NCI-H1694 treated with DMSO at 0.1 percent for 48 hours (cell line): Measurements from ENCODE around the gene TBC1D9B.
A peak's percentile ranks its signal among the peaks of the same experiment; 100 is the strongest.
"Not testable (repeated sequence)": the region's sequence is repeated elsewhere in the genome, so short reads cannot be mapped to it uniquely, and the experiment has no call there.

ENCODE experiments used
- DNase-seq: peaks from one replicate; lab custom pipeline; 2025; lab: John Stamatoyannopoulos, UW

TBC1D9B gene

DNA sequence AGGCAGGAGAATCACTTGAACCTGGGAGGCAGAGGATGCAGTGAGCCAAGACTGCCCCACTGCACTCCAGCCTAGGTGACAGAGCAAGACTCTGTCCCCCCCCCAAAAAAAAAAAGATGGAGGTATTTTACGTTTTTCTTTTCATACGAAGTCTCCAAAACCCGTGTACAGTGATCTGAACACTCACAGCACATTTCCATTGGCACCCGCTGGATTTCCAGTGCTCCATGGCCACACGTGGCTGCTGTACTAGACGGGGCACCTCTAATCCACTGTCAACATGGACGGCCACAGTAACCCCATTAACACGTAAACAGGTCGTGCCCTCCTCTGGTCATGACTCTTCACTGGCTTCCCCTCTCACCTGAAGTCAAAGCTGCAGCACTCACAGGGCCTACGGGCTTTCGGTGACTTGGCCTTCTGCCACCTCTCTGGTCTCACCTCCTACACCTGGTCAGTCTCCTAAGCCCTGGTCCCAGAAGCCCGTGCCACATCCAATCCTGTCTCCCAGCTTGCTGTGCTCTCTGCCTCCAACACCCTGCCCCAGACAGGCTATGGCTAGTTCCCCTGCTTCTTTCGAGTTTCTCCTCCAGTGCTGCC lies 22.1 kb downstream of the TBC1D9B start:
- no peak for DNase-seq

GRCh38 chr5:179883163-179883562 lies 24.5 kb downstream of the TBC1D9B start:
- DNase-seq: no peak

DNA sequence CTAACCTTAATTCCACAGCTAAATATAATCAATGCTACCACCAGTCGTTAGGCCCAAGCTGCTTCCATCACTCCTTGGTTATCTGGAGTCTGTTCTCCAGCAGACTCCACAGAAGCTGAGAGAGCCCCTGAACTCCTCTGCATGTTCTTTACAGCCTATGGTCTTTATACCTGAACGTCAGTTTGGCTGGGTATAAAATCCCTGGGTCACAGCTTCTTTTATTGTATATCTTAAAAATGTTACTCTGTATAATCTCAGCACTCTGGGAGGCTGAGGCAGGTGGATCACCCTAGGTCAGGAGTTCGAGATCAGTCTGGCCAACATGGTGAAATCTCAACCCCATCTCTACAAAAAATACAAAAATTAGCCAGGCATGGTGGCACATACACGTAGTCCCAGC lies 25.4 kb downstream of the TBC1D9B start:
- no peak for DNase-seq

DNA sequence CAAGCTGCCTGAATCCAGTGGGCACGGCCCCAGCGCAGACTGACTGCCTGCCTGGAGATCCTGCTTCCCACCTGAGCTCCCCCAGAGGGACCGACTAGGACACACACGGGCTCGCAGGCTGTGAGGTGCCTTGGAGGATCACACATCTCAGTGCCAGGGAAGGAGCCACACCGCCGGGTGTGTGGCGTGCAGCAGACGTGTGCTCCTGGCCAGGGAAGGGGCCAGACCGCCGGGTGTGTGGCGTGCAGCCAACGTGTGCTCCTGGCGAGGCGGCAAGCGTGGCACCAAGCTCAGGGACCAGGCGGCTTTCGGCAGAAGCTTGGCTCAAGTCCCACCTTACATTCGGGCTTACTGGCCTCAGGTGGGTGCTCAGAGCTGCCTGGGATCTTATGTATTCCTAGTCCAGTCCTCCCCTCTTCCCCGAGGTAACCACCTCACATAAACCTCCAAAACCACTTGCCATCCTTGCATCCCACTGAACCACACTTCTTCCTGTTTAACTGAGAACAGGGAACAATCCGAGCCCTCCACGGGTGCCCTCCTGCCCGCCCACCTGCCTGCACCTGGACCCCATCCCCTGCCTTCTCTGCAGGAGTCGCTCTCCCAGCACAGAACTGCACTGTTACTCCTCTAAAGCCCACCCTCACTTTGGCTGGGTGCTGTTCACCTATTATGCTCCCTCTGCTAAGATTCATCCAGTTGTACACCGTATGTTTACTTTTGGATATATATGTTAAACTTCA lies 26.7 kb downstream of the TBC1D9B start:
- no peak for DNase-seq

- DNase-seq: no peak
Measured at GRCh38 chr5:179880066-179880650, 27.5 kb downstream of the TBC1D9B start.

DNA sequence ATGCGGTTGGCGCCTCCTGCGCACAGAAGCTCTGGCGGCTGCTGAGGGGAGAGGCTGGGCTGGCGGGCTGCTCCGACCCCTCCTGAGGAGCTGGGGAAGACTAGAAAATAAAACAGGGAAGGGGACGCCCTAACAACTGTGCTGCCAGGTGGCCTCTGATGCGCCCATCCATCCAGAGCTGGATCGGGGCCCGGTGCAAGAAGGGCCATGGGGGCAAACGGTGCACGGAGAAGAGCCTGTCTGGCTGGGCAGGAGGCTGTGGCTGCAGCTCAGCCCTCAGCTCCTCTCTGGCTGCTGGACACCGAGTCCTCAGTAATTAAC lies 28.0 kb downstream of the TBC1D9B start:
- DNase-seq: peak; percentile 5

DNA sequence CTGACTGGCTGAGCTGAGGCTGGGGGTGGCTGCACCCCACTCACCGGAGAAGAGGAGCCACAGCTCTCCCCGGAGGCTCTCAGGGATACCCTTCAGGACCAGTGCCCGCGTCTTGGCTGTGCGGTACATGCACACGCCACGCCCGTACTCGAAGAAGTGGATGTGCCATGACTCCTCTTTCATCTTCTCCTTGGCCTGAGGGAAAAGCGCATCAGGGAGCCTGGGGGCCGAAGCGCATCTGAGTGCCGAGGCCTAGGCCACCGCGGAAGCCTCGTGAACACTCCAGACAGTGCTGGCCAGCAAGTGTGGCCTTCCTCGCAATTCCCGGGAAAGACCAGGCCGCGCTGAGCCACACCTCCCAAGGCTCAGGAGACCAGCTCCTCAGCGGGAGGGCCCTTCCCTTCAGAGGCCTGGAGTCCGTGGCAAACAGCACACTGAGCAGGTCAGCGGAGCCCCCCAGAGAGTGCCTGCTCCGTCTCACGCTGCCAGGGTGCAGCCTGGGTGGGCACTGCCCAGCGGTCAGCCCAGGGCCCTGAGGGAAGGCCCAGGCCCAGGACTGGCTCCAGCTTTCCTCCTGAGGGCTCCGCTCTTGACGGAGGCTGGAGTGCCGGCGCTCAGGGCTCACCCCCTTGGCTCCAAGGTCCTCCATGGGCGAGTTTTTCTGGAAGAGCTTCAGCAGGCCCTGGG lies 28.6 kb downstream of the TBC1D9B start:
- DNase-seq: no peak

DNA sequence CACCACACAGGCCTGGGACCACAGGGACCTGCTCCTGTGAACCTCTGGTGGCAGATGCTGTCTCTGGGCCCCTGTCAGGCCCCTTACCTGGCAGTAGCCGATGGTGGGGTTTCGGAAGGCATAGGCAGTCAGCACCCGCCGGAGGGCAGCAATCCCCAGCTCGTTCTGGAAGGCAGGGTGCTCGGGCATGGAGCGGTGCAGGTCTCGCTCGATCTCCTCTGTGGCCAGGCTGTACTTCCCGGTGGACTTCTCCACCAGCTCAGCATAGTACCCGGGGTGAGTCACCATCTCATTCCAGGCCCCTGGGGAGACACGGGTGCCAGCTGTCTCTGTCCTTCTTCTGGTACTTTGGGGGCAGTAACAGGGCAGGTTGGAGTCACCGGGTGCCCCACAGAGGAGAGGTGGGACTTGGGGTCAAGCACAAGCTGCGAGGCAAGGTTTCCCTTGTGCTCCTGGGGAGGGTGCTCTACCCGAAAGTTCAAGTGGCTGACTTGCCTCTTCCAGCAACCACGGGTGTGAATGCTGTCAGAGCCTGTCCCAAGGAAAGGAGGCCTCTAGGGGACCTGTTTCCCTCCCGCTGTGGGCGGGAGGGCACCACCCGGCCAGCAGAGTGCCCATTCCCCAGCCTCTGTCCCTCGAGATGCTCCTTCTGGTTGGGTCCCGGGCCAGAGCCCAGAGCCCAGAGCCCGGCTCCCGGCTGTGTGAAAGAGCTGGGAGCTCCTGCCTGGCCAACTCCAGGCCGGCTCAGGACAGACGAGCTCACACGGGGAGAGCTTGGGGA lies 29.3 kb downstream of the TBC1D9B start:
- DNase-seq: no peak

DNA sequence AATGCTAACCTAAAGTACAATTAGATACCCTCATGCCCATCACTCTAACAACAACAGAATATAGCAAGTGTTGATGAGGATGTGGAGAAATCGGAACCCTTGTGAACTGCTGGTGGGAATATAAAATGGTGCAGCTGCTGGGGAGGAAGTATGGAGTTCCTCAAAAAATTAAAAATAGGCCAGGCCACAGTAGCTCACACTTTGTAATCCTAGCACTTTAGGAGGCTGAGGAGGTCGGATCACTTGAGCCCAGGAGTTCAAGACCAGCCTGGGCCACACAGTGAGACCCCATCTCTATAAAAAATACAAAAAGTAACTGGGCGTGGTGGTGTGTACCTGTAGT lies 31.1 kb downstream of the TBC1D9B start:
- DNase-seq: no peak

GRCh38 chr5:179875741-179876609 lies 31.7 kb downstream of the TBC1D9B start:
- DNase-seq: no peak

GRCh38 chr5:179874536-179875292 lies 33.0 kb downstream of the TBC1D9B start:
- DNase-seq: no peak

DNA sequence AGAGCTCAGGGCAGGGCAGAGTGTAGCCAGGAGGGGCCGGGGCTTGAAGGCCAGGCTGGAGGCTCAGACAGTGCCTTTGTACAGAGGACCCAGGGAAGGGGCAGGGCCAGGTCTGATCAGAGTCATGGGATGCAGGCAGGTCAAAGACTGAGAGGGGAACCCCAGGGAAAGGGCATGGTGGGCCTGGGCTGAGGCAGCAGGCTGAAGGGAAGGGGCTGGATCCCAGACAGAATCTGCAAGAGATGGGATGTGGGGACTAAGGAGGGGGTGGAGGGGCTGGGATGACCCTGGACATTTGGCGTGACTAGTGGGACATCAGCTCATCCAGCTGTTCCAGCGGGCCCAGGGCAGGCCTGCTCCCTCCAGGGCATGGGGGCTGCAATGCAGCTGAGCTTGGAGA lies 33.6 kb downstream of the TBC1D9B start:
- no peak for DNase-seq

DNA sequence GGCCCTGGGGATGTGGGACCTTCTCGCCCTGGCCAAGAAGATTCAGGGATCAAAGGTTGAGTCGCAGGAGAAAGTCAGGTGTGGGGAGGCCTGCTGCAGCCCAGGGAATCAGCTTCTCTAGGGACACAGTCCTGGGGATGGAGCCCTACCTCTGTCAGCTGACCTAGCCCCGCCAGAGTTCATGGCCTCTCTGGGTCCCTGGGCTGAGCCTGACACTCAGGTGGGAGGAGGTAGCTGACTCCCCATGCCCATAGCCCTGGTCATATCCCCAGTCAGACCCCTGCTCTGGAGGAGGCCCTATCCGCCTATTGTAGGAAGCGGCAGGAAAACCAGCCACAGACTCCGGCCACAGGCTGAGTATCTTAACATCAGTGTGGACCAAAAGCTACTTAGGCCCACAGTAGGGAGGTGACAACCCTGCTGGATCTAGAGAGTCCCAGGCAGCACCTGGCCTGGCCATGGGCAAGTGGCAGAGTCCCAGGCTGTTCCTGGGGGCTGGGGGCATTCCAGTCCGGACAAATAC lies 34.0 kb downstream of the TBC1D9B start:
- DNase-seq: no peak

GRCh38 chr5:179872828-179873575 lies 34.7 kb downstream of the TBC1D9B start:
- DNase-seq: no peak

DNA sequence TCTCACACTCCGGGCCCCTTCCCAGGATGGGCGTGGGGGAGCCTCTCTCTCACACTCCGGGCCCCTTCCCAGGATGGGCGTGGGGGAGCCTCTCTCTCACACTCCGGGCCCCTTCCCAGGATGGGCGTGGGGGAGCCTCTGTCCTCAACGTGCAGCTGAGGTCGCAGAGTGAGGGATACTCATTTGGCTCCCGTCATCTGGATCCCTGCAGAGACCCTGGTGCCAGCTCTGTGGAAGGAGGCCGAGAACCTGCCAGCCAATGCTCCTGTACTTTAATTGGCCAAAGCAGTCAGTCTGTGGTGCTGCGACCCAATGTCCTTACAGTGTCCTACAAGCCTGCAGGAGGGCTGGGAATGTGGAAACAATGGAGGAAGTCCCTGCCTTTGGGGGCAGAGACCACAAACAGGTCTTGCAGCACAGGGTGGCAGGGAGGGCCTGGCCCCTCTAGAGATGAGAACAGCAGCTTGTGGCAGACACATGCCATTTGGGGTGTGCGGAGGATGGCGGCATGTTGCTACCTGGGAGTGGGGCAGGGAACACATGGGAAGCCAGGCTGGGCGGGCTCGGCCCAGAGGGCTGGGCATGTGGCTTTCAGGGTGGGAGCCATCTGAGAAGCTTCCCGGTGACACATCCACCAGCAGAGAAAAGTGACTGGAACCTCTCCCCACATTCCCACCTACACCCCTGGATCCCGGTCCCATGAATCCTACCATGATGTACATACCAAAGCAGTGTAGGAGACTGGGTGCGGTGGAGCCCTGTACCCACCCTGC lies 35.5 kb downstream of the TBC1D9B start:
- DNase-seq: no peak

- DNase-seq: not testable (repeated sequence)
Measured at GRCh38 chr5:179871533-179871932, 36.2 kb downstream of the TBC1D9B start.

DNA sequence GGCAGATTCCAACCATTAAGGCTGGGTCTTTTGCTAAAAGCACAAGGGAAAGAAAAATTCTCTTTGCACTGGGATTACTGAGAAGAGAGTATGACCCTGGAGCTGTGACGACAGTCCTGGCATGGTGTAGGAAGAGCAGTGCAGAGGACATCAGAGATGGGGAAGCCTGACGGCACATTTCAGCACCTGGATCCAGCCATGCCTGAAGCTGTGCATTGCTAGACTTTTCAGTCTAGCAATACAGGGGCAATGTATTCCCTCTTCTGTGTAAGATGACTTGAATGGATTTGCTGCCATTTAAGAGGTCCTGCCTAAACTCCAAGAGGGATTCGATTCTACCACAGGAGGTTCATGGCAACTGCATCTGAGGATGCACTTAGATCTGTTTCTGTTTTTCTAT lies 36.7 kb downstream of the TBC1D9B start:
- no peak for DNase-seq

DNA sequence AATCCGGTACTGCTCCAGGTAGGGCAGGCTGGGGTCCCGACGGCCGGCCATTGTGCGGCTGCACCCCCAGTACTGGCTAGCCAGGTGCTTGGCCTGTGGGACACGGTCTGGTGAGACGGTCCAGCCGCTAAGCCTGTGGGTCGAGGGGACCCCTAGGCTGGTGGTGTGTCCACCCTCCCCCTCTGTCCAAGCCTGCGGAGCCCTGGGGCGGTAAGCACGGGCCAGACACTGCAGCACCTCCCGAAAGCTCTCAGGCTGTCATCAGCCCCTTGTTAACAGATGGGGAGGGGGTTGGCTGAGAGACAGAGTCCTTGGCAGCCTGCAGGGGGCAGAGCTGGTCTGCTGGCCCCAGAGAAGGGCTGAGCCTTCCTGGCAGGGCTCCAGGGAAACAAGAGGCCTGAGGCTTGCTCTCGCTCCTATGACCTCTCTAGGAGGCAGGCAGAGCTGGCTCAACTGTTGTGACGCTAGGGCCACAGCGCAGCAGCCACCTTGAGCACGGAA lies 37.2 kb downstream of the TBC1D9B start:
- DNase-seq: peak; percentile 65
